GM13977 (cell line): ENCODE results near the gene HAS3.

Experiments used
- DNase-seq: peaks from one replicate; pipeline ENCODE4 v3.0.0; 2012; ENCODE audit warnings: low spot score
- CTCF ChIP-seq: IDR thresholded peaks from 2 replicates; pipeline ENCODE4 v1.5.1; 2012; ENCODE audit warnings: mild to moderate bottlenecking, control low read depth; ENCODE audit not compliant: insufficient read depth; ENCODE audit errors: extremely low read depth, missing control alignments
- in situ Hi-C: fragments of 300-500 bp; cut with MboI; formaldehyde crosslinking; loops from one replicate; pipeline ENCODE4 v1.12.0; 2022; ENCODE audit warnings: low sequenced_read_pairs, low pct_unique_long_range_greater_than_20kb, mixed read lengths, inconsistent platforms; ENCODE audit not compliant: unreplicated experiment

The HAS3 gene

GRCh38 chr16:69088684-69089083 is 16.8 kb upstream of the HAS3 start:
- in situ Hi-C loops: no loop called here
- no peak for DNase-seq

GRCh38 chr16:69089091-69089910 is 16.2 kb upstream of the HAS3 start:
- no peak for TF ChIP-seq CTCF
- peak; percentile 59 for DNase-seq
- in situ Hi-C loops: no loop called here

More at GRCh38 chr16:69088684-69089083, 16.8 kb upstream of the HAS3 start:
- no peak for TF ChIP-seq CTCF

GRCh38 chr16:69093974-69094373 is 11.5 kb upstream of the HAS3 start:
- TF ChIP-seq CTCF: no peak
- no peak for DNase-seq
- in situ Hi-C loops: no loop called here

GRCh38 chr16:69094501-69094900 is 11.0 kb upstream of the HAS3 start:
- no peak for DNase-seq
- in situ Hi-C loops: no loop called here
- no peak for TF ChIP-seq CTCF

- in situ Hi-C loops: no loop called here
- no peak for DNase-seq
- no peak for TF ChIP-seq CTCF
Measured at GRCh38 chr16:69095193-69095592, 10.3 kb upstream of the HAS3 start.

- no peak for DNase-seq
- in situ Hi-C loops: loop anchor here (25.0 kb wide), 1 partner anchor 388 kb away; no protein-coding TSS in a partner anchor
- TF ChIP-seq CTCF: no peak
Measured at GRCh38 chr16:69100071-69100691, 5.3 kb upstream of the HAS3 start.
